ENCODE results near the gene SKA2. TPM values are rescaled to one million over a fixed set of nuclear protein-coding genes. Genes with fewer than 3 reads are reported as not detected.
"Not testable (repeated sequence)": the region's sequence is repeated elsewhere in the genome, so short reads cannot be mapped to it uniquely, and the experiment has no call there.

SKA2 gene
- 10 to 100 TPM; 83.5 to 83.9 TPM for total RNA-seq

DNA sequence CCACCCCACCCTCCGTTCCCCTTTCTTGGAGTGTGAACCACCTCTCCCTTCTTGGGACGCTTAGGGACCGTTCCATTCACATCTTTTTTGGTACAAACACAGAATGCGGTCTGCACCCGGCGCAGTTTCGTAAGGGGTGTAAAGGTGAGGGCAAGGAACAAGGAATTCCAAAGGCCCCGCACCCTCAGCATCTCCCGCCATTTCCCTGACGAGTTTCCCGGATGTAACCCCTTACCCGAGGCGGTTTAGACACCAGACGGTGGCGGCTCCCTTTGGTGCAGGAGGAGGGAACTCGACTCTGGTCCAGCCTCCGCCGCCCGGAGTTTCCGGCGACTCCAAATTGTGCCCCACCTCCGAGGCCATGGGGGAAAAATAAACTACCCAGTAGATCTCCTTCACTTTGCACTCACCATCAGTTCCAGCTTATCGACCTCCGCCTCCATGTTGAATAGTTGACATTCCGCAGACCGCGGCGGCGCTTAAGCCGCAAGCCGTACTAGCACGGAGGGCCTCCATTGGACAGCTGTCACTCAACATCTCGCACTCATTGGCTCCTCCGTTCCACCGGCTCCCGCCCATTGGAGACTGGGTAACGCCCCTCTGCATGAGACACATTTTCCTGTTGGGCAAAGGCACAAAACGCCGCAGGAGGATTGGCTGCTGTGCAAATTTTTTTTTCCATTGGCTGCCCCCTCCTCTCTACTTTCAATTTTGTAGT is at the start of gene SKA2:
Gene SKA2 (minus strand): TSS at position 466 of the 718 bp plus-strand sequence. CDS start 23 bp downstream, at position 443.
- CTCF ChIA-PET: interaction anchor here (1.0 kb wide), 1 partner anchor 48 kb away, joined by 6 read pairs; the partner anchor contains the start of gene TRIM37
- no peak within 1 kb of the TSS for H3K4me3 Mint-ChIP-seq
- no peaks in the 10 kb centered on the region for H3K9me3 Mint-ChIP-seq
- H3K4me1 Mint-ChIP-seq (ENCODE audit: low read depth): peaks cover 42% of the 10 kb centered on the region
- peaks cover 6% of the 10 kb centered on the region for H3K36me3 Mint-ChIP-seq
- H3K27me3 Mint-ChIP-seq: no peaks in the 10 kb centered on the region
- no peak within 1 kb of the TSS for H3K27ac Mint-ChIP-seq
- peak; percentile 99 for DNase-seq
- intact Hi-C loops (cut with micrococcal nuclease): loop anchor here (1.0 to 5.0 kb wide), 8 partner anchors 49 to 1148 kb away; partner anchors contain the start of genes GDPD1, SMG8, SRSF1 and TRIM37
- POLR2A ChIA-PET: interaction anchor here (0.8 to 4.7 kb wide), 7 partner anchors 24 to 523 kb away, joined by 3 to 39 read pairs (median 7); partner anchors contain the start of genes CLTC, GDPD1, SMG8 and TRIM37

GRCh38 chr17:59202320-59202719 is 47.3 kb upstream of the SKA2 start:
- CTCF ChIA-PET: no interaction called here
- intact Hi-C loops (cut with micrococcal nuclease): no loop called here
- Mint-ChIP-seq H3K4me3 (no peak overlapping the region), H3K27ac (no peak overlapping the region), H3K4me1 (ENCODE audit: low read depth) (no peaks in the 10 kb centered on the region), H3K27me3 (no peaks in the 10 kb centered on the region), H3K36me3 (peaks cover 7% of the 10 kb centered on the region), H3K9me3 (no peaks in the 10 kb centered on the region)
- POLR2A ChIA-PET: no interaction called here
- DNase-seq: no peak

DNA sequence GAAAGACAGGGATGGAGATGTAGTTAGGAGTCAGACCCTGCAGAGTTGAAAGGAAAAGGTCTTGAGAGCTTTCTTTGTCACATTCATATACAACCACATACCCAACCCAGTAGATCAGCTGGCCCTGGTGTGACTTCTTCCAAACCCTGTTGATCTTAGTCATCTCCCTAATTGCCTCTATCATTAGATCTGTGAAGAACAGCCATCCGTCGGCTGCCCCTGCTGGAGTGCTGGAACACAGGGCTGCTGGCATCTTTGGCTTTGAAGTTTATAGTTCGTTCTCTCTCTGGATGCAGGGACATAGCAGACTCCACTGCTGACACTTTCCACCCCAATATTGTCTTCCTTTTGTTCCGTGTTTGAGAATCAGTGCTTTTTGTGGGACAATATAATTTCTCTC is 44.4 kb upstream of the SKA2 start:
- Mint-ChIP-seq H3K36me3 (peaks cover 9% of the 10 kb centered on the region), H3K9me3 (no peaks in the 10 kb centered on the region), H3K4me1 (ENCODE audit: low read depth) (no peaks in the 10 kb centered on the region), H3K27me3 (no peaks in the 10 kb centered on the region), H3K27ac (no peak overlapping the region), H3K4me3 (no peak overlapping the region)
- POLR2A ChIA-PET: no interaction called here
- intact Hi-C loops (cut with micrococcal nuclease): no loop called here
- DNase-seq: no peak
- CTCF ChIA-PET: no interaction called here

DNA sequence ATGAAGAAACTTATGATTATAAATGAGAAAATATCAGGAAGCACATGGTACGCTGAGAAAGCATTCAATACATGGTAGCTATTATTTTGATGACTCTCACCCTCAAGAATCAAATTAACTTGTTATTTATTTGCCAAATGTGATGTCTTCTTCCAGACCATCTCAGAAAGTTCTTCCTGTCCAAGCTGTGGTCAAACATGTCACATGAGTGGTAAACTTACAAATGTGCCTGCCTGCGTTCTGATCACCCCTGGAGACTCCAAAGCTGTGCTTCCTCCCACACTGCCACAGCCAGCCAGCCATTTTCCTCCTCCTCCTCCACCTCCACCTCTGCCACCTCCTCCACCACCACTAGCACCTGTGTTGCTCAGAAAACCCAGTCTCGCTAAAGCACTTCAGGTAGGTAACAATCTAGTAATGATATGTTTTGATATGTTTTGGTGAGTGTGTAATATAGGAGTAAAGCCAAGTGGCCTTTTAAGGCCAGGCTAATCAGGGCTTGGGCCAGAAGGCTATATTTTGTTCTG is 38.4 kb upstream of the SKA2 start:
- no peak for DNase-seq
- Mint-ChIP-seq H3K27ac (no peak overlapping the region), H3K27me3 (no peaks in the 10 kb centered on the region), H3K36me3 (peaks cover 15% of the 10 kb centered on the region), H3K4me3 (no peak overlapping the region), H3K9me3 (no peaks in the 10 kb centered on the region), H3K4me1 (ENCODE audit: low read depth) (no peaks in the 10 kb centered on the region)
- intact Hi-C loops (cut with micrococcal nuclease): no loop called here
- POLR2A ChIA-PET: no interaction called here
- CTCF ChIA-PET: no interaction called here

GRCh38 chr17:59190806-59191205 is 35.8 kb upstream of the SKA2 start:
- DNase-seq: no peak
- Mint-ChIP-seq H3K27ac (no peak overlapping the region), H3K27me3 (no peaks in the 10 kb centered on the region), H3K36me3 (peaks cover 17% of the 10 kb centered on the region), H3K4me3 (no peak overlapping the region), H3K9me3 (no peaks in the 10 kb centered on the region), H3K4me1 (ENCODE audit: low read depth) (no peaks in the 10 kb centered on the region)
- ChIA-PET CTCF (no interaction called here), POLR2A (no interaction called here)
- intact Hi-C loops (cut with micrococcal nuclease): no loop called here

DNA sequence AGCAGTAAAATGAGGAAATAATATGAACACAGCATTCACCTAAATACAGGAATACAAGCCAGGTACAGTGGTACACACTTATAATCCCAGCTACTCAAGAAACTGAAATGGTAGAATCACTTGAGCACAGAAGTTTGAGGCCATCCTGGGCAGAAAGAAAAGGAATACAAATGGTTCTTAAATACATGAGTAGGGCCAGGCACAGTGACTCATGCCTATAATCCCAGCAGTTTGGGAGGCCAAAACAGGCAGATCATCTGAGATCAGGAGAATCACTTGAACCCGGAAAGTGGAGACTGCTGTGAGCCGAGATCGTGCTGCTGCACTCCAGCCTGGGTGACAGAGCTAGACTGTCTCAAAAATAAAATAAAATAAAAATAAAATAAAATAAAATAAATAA is 31.9 kb upstream of the SKA2 start:
- CTCF ChIA-PET: no interaction called here
- no peaks in the 10 kb centered on the region for H3K9me3 Mint-ChIP-seq
- POLR2A ChIA-PET: no interaction called here
- DNase-seq: no peak
- intact Hi-C loops (cut with micrococcal nuclease): no loop called here
- peaks cover 13% of the 10 kb centered on the region for H3K36me3 Mint-ChIP-seq
- no peaks in the 10 kb centered on the region for H3K4me1 Mint-ChIP-seq (ENCODE audit: low read depth)
- H3K27ac Mint-ChIP-seq: no peak overlapping the region
- no peaks in the 10 kb centered on the region for H3K27me3 Mint-ChIP-seq
- no peak overlapping the region for H3K4me3 Mint-ChIP-seq

GRCh38 chr17:59185997-59186396 is 31.0 kb upstream of the SKA2 start:
- H3K4me3 Mint-ChIP-seq: no peak overlapping the region
- H3K36me3 Mint-ChIP-seq: peaks cover 10% of the 10 kb centered on the region
- POLR2A ChIA-PET: no interaction called here
- no peak overlapping the region for H3K27ac Mint-ChIP-seq
- DNase-seq: no peak
- CTCF ChIA-PET: no interaction called here
- H3K9me3 Mint-ChIP-seq: no peaks in the 10 kb centered on the region
- H3K4me1 Mint-ChIP-seq (ENCODE audit: low read depth): no peaks in the 10 kb centered on the region
- no peaks in the 10 kb centered on the region for H3K27me3 Mint-ChIP-seq
- intact Hi-C loops (cut with micrococcal nuclease): no loop called here

DNA sequence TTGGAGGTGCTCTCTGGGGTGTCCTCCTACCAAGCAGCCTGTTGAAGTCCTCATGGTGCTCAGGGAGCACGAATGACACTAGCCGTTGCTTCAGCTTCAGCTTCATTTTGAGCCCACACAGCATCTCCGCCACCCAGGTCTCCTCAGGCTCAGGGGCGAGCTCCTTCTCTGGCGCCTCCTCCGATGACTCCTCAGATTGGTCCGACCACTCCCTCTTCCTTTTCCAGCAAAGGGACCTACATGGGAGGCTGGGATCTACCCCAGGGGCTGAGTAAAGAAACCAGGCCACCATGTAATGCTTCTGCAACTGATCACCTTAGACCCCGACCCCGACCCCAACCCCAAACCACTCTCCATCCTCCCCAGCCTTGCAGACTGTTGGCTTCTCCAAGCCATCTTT is 26.5 kb upstream of the SKA2 start:
- no peak overlapping the region for H3K27ac Mint-ChIP-seq
- no peaks in the 10 kb centered on the region for H3K27me3 Mint-ChIP-seq
- no peaks in the 10 kb centered on the region for H3K9me3 Mint-ChIP-seq
- peaks cover 7% of the 10 kb centered on the region for H3K36me3 Mint-ChIP-seq
- no peaks in the 10 kb centered on the region for H3K4me1 Mint-ChIP-seq (ENCODE audit: low read depth)
- no peak overlapping the region for H3K4me3 Mint-ChIP-seq
- POLR2A ChIA-PET: no interaction called here
- CTCF ChIA-PET: no interaction called here
- DNase-seq: no peak
- intact Hi-C loops (cut with micrococcal nuclease): no loop called here

DNA sequence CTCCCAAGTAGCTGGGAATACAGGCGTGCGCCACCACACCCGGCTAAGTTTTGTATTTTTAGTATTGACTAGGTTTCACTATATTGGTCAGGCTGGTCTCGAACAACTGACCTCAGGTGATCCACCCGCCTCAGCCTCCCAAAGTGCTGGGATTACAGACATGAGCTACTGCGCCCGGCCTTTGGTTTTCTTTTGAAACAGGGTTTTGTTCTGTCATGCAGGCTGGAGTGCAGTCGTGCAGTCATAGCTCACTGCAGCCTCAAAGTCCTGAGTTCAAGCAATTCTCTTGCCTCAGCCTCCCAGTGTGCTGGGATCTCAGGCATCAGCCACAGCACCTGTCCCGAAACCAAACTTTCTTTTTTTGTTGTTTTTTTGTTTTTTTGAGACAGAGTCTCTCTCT is 25.6 kb upstream of the SKA2 start:
- POLR2A ChIA-PET: no interaction called here
- no peak for DNase-seq
- intact Hi-C loops (cut with micrococcal nuclease): no loop called here
- Mint-ChIP-seq H3K27me3 (no peaks in the 10 kb centered on the region), H3K36me3 (peaks cover 2% of the 10 kb centered on the region), H3K9me3 (no peaks in the 10 kb centered on the region), H3K27ac (no peak overlapping the region), H3K4me1 (ENCODE audit: low read depth) (no peaks in the 10 kb centered on the region), H3K4me3 (no peak overlapping the region)
- CTCF ChIA-PET: no interaction called here

DNA sequence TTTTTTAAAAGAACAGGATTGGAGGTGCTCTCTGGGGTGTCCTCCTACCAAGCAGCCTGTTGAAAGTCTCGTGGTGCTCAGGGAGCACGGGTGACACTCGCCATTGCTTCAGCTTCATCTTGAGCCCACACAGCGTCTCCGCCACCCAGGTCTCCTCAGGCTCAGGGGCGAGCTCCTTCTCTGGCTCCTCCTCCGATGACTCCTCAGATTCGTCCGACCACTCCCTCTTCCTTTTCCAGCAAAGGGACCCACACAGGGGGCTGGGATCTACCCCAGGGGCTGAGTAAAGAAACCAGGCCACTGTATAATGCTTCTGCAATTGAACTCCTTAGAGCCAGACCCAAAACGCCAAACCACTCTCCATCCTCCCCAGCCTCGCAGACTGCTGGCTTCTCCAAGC is 24.6 kb upstream of the SKA2 start:
- H3K27me3 Mint-ChIP-seq; intact Hi-C loops (cut with micrococcal nuclease); H3K4me3 Mint-ChIP-seq; H3K9me3 Mint-ChIP-seq; H3K27ac Mint-ChIP-seq; H3K4me1 Mint-ChIP-seq (ENCODE audit: low read depth); DNase-seq; H3K36me3 Mint-ChIP-seq: not testable (repeated sequence)
- ChIA-PET CTCF (interaction anchor here (0.9 to 1.4 kb wide), 2 partner anchors 13 to 17 kb away, joined by 3 read pairs; no protein-coding TSS in a partner anchor), POLR2A (interaction anchor here (0.8 kb wide), 1 partner anchor 25 kb away, joined by 3 read pairs; the partner anchor contains the start of gene SKA2)

GRCh38 chr17:59178266-59178985 is 23.4 kb upstream of the SKA2 start:
- Mint-ChIP-seq H3K4me3 (no peak overlapping the region), H3K27ac (no peak overlapping the region), H3K36me3 (peaks cover 3% of the 10 kb centered on the region), H3K27me3 (no peaks in the 10 kb centered on the region), H3K9me3 (no peaks in the 10 kb centered on the region), H3K4me1 (ENCODE audit: low read depth) (no peaks in the 10 kb centered on the region)
- intact Hi-C loops (cut with micrococcal nuclease): no loop called here
- ChIA-PET POLR2A (interaction anchor here (0.8 kb wide), 1 partner anchor 24 kb away, joined by 3 read pairs; the partner anchor contains the start of gene SKA2), CTCF (interaction anchor here (0.9 to 1.4 kb wide), 2 partner anchors 12 to 16 kb away, joined by 3 read pairs; no protein-coding TSS in a partner anchor)
- DNase-seq: no peak

DNA sequence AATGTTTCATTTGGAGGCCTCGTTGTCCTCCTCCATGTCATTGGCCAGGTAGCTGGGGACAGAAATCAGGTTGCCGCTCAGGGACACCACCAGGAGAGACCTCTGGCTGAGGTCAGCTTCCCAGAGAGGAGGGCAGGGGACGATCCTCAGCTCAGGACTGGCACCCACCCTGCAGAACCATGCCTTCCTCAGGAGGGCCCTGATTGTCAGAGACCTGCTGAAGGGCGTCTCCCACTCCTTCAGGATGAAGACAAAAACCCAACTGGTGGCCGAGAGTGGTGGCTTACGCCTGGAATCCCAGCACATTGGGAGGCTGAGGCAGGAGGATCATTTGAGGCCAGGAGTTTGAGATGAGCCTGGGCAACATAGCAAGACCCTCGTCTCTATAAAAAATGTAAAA is 20.1 kb upstream of the SKA2 start:
- peaks cover 2% of the 10 kb centered on the region for H3K9me3 Mint-ChIP-seq
- H3K4me1 Mint-ChIP-seq (ENCODE audit: low read depth): no peaks in the 10 kb centered on the region
- intact Hi-C loops (cut with micrococcal nuclease): no loop called here
- no peak overlapping the region for H3K4me3 Mint-ChIP-seq
- no peaks in the 10 kb centered on the region for H3K27me3 Mint-ChIP-seq
- no peak overlapping the region for H3K27ac Mint-ChIP-seq
- no peak for DNase-seq
- ChIA-PET CTCF (no interaction called here), POLR2A (no interaction called here)
- H3K36me3 Mint-ChIP-seq: peaks cover 14% of the 10 kb centered on the region

All from activated CD4-positive, alpha-beta memory T cell treated with anti-CD3 and anti-CD28 coated beads for 36 hours (primary cell).